Endodermal cell (in vitro differentiated cells): ENCODE data around the gene S100A4. TPM values are rescaled to one million over a fixed set of nuclear protein-coding genes. Genes with fewer than 3 reads are reported as not detected.

Source experiments
- DNase-seq: peaks from one replicate; pipeline ENCODE4 v3.0.0-alpha.2; 2017
- H3K27ac ChIP-seq: 2 replicates; pipeline ENCODE4 v1.5.1; 2013; ENCODE audit warnings: mild to moderate bottlenecking, low read depth, low read length, moderate library complexity
- H3K27me3 ChIP-seq: 2 replicates; pipeline ENCODE4 v1.6.1; 2013; ENCODE audit warnings: mild to moderate bottlenecking, low read length, moderate library complexity; ENCODE audit not compliant: insufficient read depth, control insufficient read depth, poor library complexity, severe bottlenecking
- H3K36me3 ChIP-seq: 2 replicates; pipeline ENCODE4 v1.7.0; 2013; ENCODE audit warnings: mild to moderate bottlenecking, low read length, moderate library complexity; ENCODE audit not compliant: control insufficient read depth, insufficient read depth
- H3K4me1 ChIP-seq: one replicate; pipeline ENCODE4 v1.7.0; 2013; ENCODE audit warnings: low read length; ENCODE audit not compliant: control insufficient read depth, insufficient read depth
- H3K4me3 ChIP-seq: 2 replicates; pipeline ENCODE4 v1.5.1; 2013; ENCODE audit warnings: mild to moderate bottlenecking, low read length, moderate library complexity
- H3K9ac ChIP-seq: 2 replicates; pipeline ENCODE4 v1.6.1; 2013; ENCODE audit warnings: mild to moderate bottlenecking, low read length, moderate library complexity; ENCODE audit not compliant: poor library complexity, severe bottlenecking; ENCODE audit errors: extremely low read depth
- H3K9me3 ChIP-seq: 2 replicates; pipeline ENCODE4 v1.6.1; 2013; ENCODE audit warnings: mild to moderate bottlenecking, low read length, moderate library complexity; ENCODE audit not compliant: control insufficient read depth
- H3K27ac Mint-ChIP-seq: 2 replicates; pipeline ENCODE4 v1.8.0; 2020; ENCODE audit warnings: mixed read lengths
- H3K27me3 Mint-ChIP-seq: 2 replicates; pipeline ENCODE4 v1.8.0; 2021; ENCODE audit warnings: mild to moderate bottlenecking, mixed read lengths; ENCODE audit not compliant: insufficient read depth
- H3K36me3 Mint-ChIP-seq: 2 replicates; pipeline ENCODE4 v1.8.0; 2020; ENCODE audit warnings: low read depth, mixed read lengths
- H3K4me1 Mint-ChIP-seq: 2 replicates; pipeline ENCODE4 v1.8.0; 2020; ENCODE audit warnings: mixed read lengths
- H3K4me3 Mint-ChIP-seq: 2 replicates; pipeline ENCODE4 v1.8.0; 2020; ENCODE audit warnings: mild to moderate bottlenecking, moderate library complexity, mixed read lengths
- H3K9me3 Mint-ChIP-seq: 2 replicates; pipeline ENCODE4 v1.8.0; 2020; ENCODE audit warnings: mild to moderate bottlenecking, mixed read lengths
- CTCF ChIP-seq: fragments of 200-600 bp; sonication (generic); conservative IDR thresholded peaks from 2 replicates; pipeline ENCODE4 v1.5.0; 2021; ENCODE audit warnings: antibody characterized with exemption, mild to moderate bottlenecking
- WGBS, 2 experiments: methylation state at CpG; one replicate each; pipeline versions ENCODE4 v1.1.5 to v1.1.7; 2013; ENCODE audit warnings: missing lambda C conversion rate in 2 of 2, mixed read lengths in 1 of 2; ENCODE audit not compliant: insufficient coverage in 1 of 2, insufficient read length in 1 of 2; 5-methylcytosine and 5-hydroxymethylcytosine counted together
- total RNA-seq, 2 donors: library from RNA; stranded (reverse); fragmentation: NEBNext Ultra II Directional in 1 of 2; extraction: Animal tissue kit (Norgen Biotek cat#: 25700) in 1 of 2; gene quantifications; 2 replicates in 1 of 2; 3 replicates in 1 of 2; pipeline ENCODE4 v1.2.1, GENCODE V29; 2021

The S100A4 gene
- total RNA-seq, 2 donors from 2014 or later, result 4.9 to 6.2 TPM

GRCh38 chr1:153535242-153536011 is 10.2 kb downstream of the S100A4 start, which contains the start of gene S100A6:
Gene S100A6, minus strand, starts transcription at chr1:153535991. Its CDS starts 652 bp downstream, at chr1:153535339.
- peak; percentile 51 for DNase-seq
- H3K4me3 Mint-ChIP-seq, result peak within 1 kb of the TSS; percentile 59

DNA sequence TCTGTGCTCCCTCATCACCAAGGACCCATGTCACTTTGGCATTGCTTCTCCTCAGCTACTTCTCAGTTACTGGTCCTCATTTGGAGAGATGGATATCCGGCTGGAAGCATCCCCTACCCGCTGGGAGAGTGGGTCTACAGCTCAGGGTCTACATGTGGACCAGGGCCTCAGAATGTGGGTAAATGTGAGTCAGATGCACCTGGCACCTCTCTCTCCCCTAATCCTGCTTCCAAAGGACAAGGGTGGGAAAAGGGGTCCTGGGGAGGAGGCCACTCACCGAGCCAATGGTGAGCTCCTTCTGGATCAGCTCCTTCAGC is 10.7 kb downstream of the S100A4 start:
- H3K4me1 Mint-ChIP-seq, result peaks cover 27% of the 10 kb centered on the region
- DNase-seq, result no peak
- H3K36me3 Mint-ChIP-seq, result no peaks in the 10 kb centered on the region
- H3K4me3 Mint-ChIP-seq, result no peak overlapping the region
- Histone ChIP-seq H3K9me3 (no peaks in the 10 kb centered on the region), H3K9ac (no peak overlapping the region), H3K4me1 (peaks cover 6% of the 10 kb centered on the region), H3K27ac (no peak overlapping the region), H3K27me3 (peaks cover 9% of the 10 kb centered on the region), H3K4me3 (no peak overlapping the region), H3K36me3 (no peaks in the 10 kb centered on the region)
- H3K27ac Mint-ChIP-seq, result no peak overlapping the region
- H3K27me3 Mint-ChIP-seq, result peaks cover 26% of the 10 kb centered on the region
- WGBS, 2 experiments, result 92 to 100% methylated on average over 1 to 3 of the region's 3 CpGs
- no peaks in the 10 kb centered on the region for H3K9me3 Mint-ChIP-seq
- TF ChIP-seq CTCF, result no peak

More at GRCh38 chr1:153535242-153536011, 10.2 kb downstream of the S100A4 start, which contains the start of gene S100A6:
- peaks cover 26% of the 10 kb centered on the region for H3K27me3 Mint-ChIP-seq
- Histone ChIP-seq H3K9me3 (no peaks in the 10 kb centered on the region), H3K27ac (no peak within 1 kb of the TSS), H3K9ac (no peak within 1 kb of the TSS), H3K4me3 (no peak within 1 kb of the TSS), H3K27me3 (peaks cover 9% of the 10 kb centered on the region), H3K36me3 (no peaks in the 10 kb centered on the region), H3K4me1 (peaks cover 6% of the 10 kb centered on the region)
- no peaks in the 10 kb centered on the region for H3K9me3 Mint-ChIP-seq
- no peaks in the 10 kb centered on the region for H3K36me3 Mint-ChIP-seq
- peaks cover 27% of the 10 kb centered on the region for H3K4me1 Mint-ChIP-seq
- WGBS, 2 experiments, result 74 to 85% methylated on average over 6 to 18 of the region's 18 CpGs
- peak within 1 kb of the TSS; percentile 31 for H3K27ac Mint-ChIP-seq
- TF ChIP-seq CTCF, result no peak

GRCh38 chr1:153534226-153534924 is 11.2 kb downstream of the S100A4 start:
- Histone ChIP-seq H3K9me3 (no peaks in the 10 kb centered on the region), H3K36me3 (no peaks in the 10 kb centered on the region), H3K27ac (no peak overlapping the region), H3K9ac (no peak overlapping the region), H3K4me1 (peaks cover 6% of the 10 kb centered on the region), H3K4me3 (no peak overlapping the region), H3K27me3 (peaks cover 9% of the 10 kb centered on the region)
- peaks cover 27% of the 10 kb centered on the region for H3K4me1 Mint-ChIP-seq
- no peak overlapping the region for H3K4me3 Mint-ChIP-seq
- H3K9me3 Mint-ChIP-seq, result no peaks in the 10 kb centered on the region
- no peak for TF ChIP-seq CTCF
- DNase-seq, result no peak
- 93 to 94% methylated on average over 4 to 7 of the region's 7 CpGs for WGBS, 2 experiments
- no peaks in the 10 kb centered on the region for H3K36me3 Mint-ChIP-seq
- peaks cover 26% of the 10 kb centered on the region for H3K27me3 Mint-ChIP-seq
- no peak overlapping the region for H3K27ac Mint-ChIP-seq
